Omental fat pad (tissue), 4 donors: ENCODE data around the gene CEP128. TPM values are rescaled to one million over a fixed set of nuclear protein-coding genes. Genes with fewer than 3 reads are reported as not detected.
A peak's percentile ranks its signal among the peaks of the same experiment; 100 is the strongest.
"Not testable (repeated sequence)": the region's sequence is repeated elsewhere in the genome, so short reads cannot be mapped to it uniquely, and the experiment has no call there.

Experiments
- ATAC-seq: fragments of 150-250 bp; one replicate; pipeline ENCODE4 v1.9.1; 2016; ENCODE audit warnings: mild to moderate bottlenecking, moderate library complexity; ENCODE audit not compliant: low FRiP score
- DNase-seq: peaks from one replicate; pipeline ENCODE4 v3.0.0-alpha.2; 2019; ENCODE audit warnings: low spot score
- CTCF ChIP-seq, 3 donors: fragments of 450-650 bp; IDR thresholded peaks; one replicate each; pipeline ENCODE4 v1.5.1; 2016 to 2017; ENCODE audit warnings: antibody characterized with exemption in 3 of 3, mild to moderate bottlenecking in 3 of 3, moderate library complexity in 2 of 3
- total RNA-seq, 4 donors: library from RNA; depleted of rRNA; stranded (reverse); fragments of >200 nt; gene quantifications; one replicate each; pipeline ENCODE4 v1.1.0, GENCODE V29; 2016

Gene CEP128
- total RNA-seq, 4 donors from 2014 or later: 3.5 to 13.1 (median 4.6) TPM

DNA sequence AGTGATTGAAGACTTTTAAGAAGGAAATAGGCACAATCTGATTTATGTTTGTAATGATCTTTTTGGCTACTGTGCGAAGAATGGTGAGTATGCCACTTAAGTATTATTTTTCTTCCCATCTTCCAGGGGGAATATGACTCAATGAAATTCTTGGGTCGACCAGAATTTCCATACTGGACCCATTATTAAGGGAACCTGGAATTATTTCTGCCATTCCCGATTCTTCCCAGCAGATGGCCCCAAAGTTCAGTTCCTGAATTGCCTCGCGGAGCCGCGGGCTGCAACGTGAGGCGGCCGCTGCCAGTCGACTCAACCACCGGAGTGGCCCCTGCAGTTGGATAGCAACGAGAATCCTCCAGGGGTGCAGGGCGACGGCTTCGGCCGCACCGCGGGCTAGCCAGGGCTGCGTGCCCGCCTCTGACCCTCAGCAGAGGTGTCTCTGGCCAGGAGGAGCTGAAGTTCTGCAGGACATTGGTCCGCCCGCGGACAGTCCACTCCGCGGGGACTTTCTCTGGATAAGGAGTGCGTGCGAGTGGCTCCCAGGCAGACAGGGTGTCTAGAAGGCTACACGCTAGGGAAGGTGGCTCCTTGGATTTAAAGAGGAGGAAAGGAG is 13.3 kb upstream of the CEP128 start:
- peak in 1 of 3 donors; percentile 62 for TF ChIP-seq CTCF (IDR thresholded peaks at IDR 0.05)
- ATAC-seq (peak; percentile 90), DNase-seq (peak; percentile 73)

DNA sequence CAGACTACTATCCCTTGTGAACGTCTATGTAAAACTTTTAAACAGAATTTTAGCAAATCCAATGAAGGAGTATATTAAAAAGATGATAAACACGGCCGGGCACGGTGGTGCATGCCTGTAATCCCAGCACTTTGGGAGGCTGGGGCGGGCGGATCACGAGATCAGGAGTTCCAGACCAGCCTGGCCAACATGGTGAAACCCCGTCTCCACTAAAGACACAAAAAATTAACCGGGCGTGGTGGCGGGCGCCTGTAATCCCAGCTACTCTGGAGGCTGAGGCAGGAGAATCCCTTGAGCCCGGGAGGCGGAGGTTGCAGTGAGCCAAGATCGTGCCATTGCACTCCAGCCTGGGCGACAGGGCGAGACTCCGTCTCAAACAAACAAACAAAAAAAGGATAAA is 11.7 kb upstream of the CEP128 start:
- DNase-seq, ATAC-seq: not testable (repeated sequence)

DNA sequence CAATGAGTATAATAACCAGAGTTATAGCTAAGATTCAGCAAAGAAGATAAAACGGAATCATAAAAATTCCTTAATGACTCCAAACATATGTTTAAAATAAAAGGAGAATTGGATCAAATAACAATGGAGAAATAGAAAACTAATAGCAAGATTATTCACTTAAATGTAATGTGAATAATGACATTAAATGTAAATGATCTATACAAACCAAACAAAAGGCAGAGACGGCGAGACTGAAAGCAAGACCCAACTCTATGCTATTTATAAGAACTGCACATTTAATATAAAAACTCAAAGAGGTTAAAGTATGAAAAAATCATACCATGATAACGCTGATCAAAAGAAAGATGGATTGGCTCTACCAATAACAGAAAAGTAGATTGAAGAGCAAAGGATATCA is 10.0 kb upstream of the CEP128 start:
- TF ChIP-seq CTCF (IDR thresholded peaks at IDR 0.05): no peak
- ATAC-seq (no peak), DNase-seq (no peak)

- ATAC-seq (no peak), DNase-seq (no peak)
- no peak for TF ChIP-seq CTCF (IDR thresholded peaks at IDR 0.05)
These were observed 6.8 kb upstream of the CEP128 start for GRCh38 chr14:80948291-80948690.

DNA sequence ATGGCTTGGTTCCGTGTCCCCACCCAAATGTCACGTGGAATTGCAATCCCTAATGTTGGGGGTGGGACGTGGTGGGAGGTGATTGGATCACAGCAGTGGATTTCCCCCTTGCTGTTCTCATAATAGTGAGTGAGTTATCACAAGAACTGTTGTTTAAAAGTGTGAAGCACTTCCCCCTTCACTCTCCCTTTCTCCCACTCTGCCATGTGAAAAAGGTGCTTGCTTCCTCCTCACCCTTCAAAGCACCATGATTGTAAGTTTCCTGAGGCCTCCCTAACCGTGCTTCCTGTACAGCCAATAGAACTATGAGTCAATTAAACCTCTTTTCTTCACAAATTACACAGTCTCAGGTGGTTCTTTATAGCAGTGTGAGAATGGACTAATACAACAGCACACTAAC is 5.3 kb upstream of the CEP128 start:
- no peak for TF ChIP-seq CTCF (IDR thresholded peaks at IDR 0.05)
- no peak for DNase-seq
- ATAC-seq: no peak

DNA sequence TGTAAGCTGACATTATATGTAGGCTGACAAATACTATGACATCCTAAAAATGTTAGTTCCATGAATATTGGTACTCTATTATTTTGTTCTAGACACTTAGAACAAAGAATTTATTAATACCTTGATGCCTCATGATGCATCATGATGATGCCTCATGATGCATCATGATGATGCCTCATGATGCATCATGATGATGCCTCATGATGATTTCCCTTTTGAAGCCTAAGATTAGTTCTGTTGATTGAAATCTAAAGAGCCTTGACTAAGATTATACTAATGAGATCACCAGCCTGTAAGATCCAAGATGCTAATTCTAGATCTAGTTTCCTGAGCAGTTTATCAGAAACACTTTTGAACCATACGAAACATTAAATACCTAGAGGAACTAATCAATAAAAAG is 4.6 kb upstream of the CEP128 start:
- TF ChIP-seq CTCF (IDR thresholded peaks at IDR 0.05): no peak
- no peak for ATAC-seq
- no peak for DNase-seq

DNA sequence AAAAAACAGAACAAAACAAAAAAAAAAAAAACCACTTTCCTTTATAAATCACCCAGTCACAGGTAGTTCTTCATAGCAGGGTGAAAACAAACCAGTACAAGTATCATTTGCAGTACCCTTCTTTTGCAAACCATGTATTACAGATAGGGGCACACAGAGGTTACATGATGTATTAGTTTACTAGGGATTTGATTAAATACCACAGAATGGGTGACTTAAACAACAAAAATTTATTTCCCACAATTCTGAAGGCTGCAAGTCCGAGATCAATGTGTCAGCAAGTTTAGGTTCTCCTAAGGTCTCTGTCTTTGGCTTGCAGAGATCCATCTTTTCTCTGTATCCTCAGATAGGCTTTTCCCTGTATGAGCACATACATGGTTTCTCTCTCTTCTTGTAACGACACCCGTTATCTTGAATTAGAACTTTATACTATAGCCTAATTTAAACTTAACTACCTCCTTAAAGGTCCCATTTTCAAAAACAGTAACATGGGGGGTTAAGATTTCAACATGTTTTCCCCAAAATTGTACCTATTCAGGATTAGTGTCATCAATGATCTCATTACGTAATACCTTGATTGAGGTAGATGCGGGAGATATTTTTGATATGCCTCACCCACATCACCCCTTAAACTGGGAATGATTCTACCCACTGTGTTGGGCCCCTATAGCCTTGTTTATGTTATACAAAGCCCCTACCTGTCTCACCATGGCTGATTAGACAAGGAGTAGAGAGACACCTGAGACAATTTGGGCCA is 3.5 kb upstream of the CEP128 start:
- TF ChIP-seq CTCF (IDR thresholded peaks at IDR 0.05): no peak
- no peak for ATAC-seq

More for the DNA sequence above, 3.5 kb upstream of the CEP128 start:
- DNase-seq: no peak
